GM23338 (cell line): ENCODE data around the gene ZBED3. TPM values are rescaled to one million over a fixed set of nuclear protein-coding genes. Genes with fewer than 3 reads are reported as not detected.

ENCODE experiments used
- ATAC-seq: fragments of 200-7000 bp; cut with Tn5 transposase; 3 replicates; pipeline ENCODE4 v1.9.1; 2020
- DNase-seq: peaks from one replicate; pipeline ENCODE4 v3.0.0-alpha.2; 2015; ENCODE audit warnings: low spot score
- H2AFZ ChIP-seq: fragments of 200-600 bp; sonication (generic); 2 replicates; pipeline ENCODE4 v1.8.0; 2016; ENCODE audit warnings: antibody characterized with exemption, mild to moderate bottlenecking, moderate library complexity
- H3F3A ChIP-seq: fragments of 200-600 bp; sonication (generic); replicated peaks from 2 replicates; pipeline ENCODE4 v1.8.0; 2017; ENCODE audit warnings: antibody characterized with exemption, mixed run types, low read depth
- H3K27ac ChIP-seq: fragments of 200-600 bp; sonication (generic); 2 replicates; pipeline ENCODE4 v1.6.1; 2016; ENCODE audit warnings: low read depth
- H3K27me3 ChIP-seq: fragments of 200-600 bp; sonication (generic); 2 replicates; pipeline ENCODE4 v1.8.0; 2016; ENCODE audit warnings: mild to moderate bottlenecking, mixed run types, moderate library complexity; ENCODE audit not compliant: insufficient read depth
- H3K36me3 ChIP-seq: fragments of 200-600 bp; sonication (generic); 2 replicates; pipeline ENCODE4 v1.8.0; 2016; ENCODE audit warnings: mild to moderate bottlenecking; ENCODE audit not compliant: insufficient read depth
- H3K4me1 ChIP-seq: fragments of 200-600 bp; sonication (generic); 2 replicates; pipeline ENCODE4 v1.8.0; 2016; ENCODE audit warnings: mild to moderate bottlenecking, moderate library complexity; ENCODE audit not compliant: insufficient read depth
- H3K4me2 ChIP-seq: fragments of 200-600 bp; sonication (generic); 2 replicates; pipeline ENCODE4 v1.7.1; 2017; ENCODE audit warnings: mixed run types
- H3K4me3 ChIP-seq: fragments of 200-600 bp; sonication (generic); 2 replicates; pipeline ENCODE4 v1.6.1; 2016; ENCODE audit warnings: mixed run types
- H3K79me2 ChIP-seq: fragments of 200-600 bp; sonication (generic); replicated peaks from 2 replicates; pipeline ENCODE4 v1.8.0; 2017; ENCODE audit warnings: mild to moderate bottlenecking; ENCODE audit not compliant: insufficient read depth
- H3K9me2 ChIP-seq: fragments of 200-600 bp; sonication (generic); 2 replicates; pipeline ENCODE4 v1.8.0; 2017; ENCODE audit not compliant: insufficient read depth
- H4K20me1 ChIP-seq: fragments of 200-600 bp; sonication (generic); replicated peaks from 2 replicates; pipeline ENCODE4 v1.8.0; 2017; ENCODE audit warnings: mild to moderate bottlenecking; ENCODE audit not compliant: insufficient read depth
- H3K27ac Mint-ChIP-seq: 2 replicates; pipeline ENCODE4 v1.8.0; 2020; ENCODE audit warnings: inconsistent platforms, mild to moderate bottlenecking, moderate library complexity, mixed read lengths
- H3K27me3 Mint-ChIP-seq: 3 replicates; pipeline ENCODE4 v1.8.0; 2022; ENCODE audit warnings: low read depth, mild to moderate bottlenecking, moderate library complexity, mixed read lengths, inconsistent platforms; ENCODE audit not compliant: insufficient read depth, poor library complexity
- H3K36me3 Mint-ChIP-seq: 3 replicates; pipeline ENCODE4 v1.8.0; 2021; ENCODE audit warnings: low read depth, mild to moderate bottlenecking, inconsistent platforms, moderate library complexity, mixed read lengths
- H3K4me1 Mint-ChIP-seq: 3 replicates; pipeline ENCODE4 v1.8.0; 2020; ENCODE audit warnings: mild to moderate bottlenecking, inconsistent platforms, mixed read lengths
- H3K4me3 Mint-ChIP-seq: 3 replicates; pipeline ENCODE4 v1.8.0; 2021; ENCODE audit warnings: moderate library complexity, mild to moderate bottlenecking, inconsistent platforms, mixed read lengths
- H3K9me3 Mint-ChIP-seq: 3 replicates; pipeline ENCODE4 v1.8.0; 2020; ENCODE audit warnings: moderate library complexity, mild to moderate bottlenecking, inconsistent platforms, mixed read lengths
- CTCF ChIP-seq, 2 experiments: fragments of 200-600 bp in 1 of 2; sonication (generic) in 1 of 2; conservative IDR thresholded peaks; 2 replicates each; pipeline versions ENCODE4 v1.5.1 to v1.6.1; 2016 to 2017; ENCODE audit warnings: antibody characterized with exemption in 2 of 2, low read depth in 2 of 2, mild to moderate bottlenecking in 2 of 2, moderate library complexity in 1 of 2
- ETS1 ChIP-seq: IDR thresholded peaks from 2 replicates; pipeline ENCODE4 v1.6.1; 2016; ENCODE audit warnings: antibody characterized with exemption
- JUNB ChIP-seq: IDR thresholded peaks from one replicate; pipeline ENCODE4 v1.6.1; 2016; ENCODE audit warnings: antibody characterized with exemption; ENCODE audit not compliant: unreplicated experiment
- NANOG ChIP-seq: IDR thresholded peaks from 2 replicates; pipeline ENCODE4 v1.6.1; 2016; ENCODE audit warnings: antibody characterized with exemption, borderline replicate concordance
- POLR2AphosphoS5 ChIP-seq: IDR thresholded peaks from 2 replicates; pipeline ENCODE4 v1.6.1; 2016; ENCODE audit warnings: antibody characterized with exemption, low read depth
- REST ChIP-seq: IDR thresholded peaks from one replicate; pipeline ENCODE4 v1.6.1; 2018; ENCODE audit warnings: antibody characterized with exemption; ENCODE audit not compliant: unreplicated experiment
- ZNF114 ChIP-seq: fragments of 250-450 bp; sonication (Bioruptor Pico); IDR thresholded peaks from 2 replicates; pipeline ENCODE4 v1.5.0; 2020; ENCODE audit warnings: mild to moderate bottlenecking, moderate library complexity
- ZNF462 ChIP-seq: fragments of 250-450 bp; sonication (Bioruptor Pico); IDR thresholded peaks from 2 replicates; pipeline ENCODE4 v1.5.0; 2020; ENCODE audit warnings: mild to moderate bottlenecking, moderate library complexity
- polyA plus RNA-seq: library from polyadenylated mRNA; unstranded; fragments of >200 nt; fragmentation: Nextera tagmentation; extraction: Ambion mirVana; gene quantifications from 2 replicates; pipeline ENCODE4 v1.2.1, GENCODE V29; 2016
- total RNA-seq: library from RNA; depleted of rRNA; stranded (reverse); fragments of >200 nt; shearing (Covaris generic); gene quantifications from 2 replicates; pipeline ENCODE4 v1.2.3, GENCODE V29; 2014

ZBED3 gene
- total and polyA plus RNA-seq, 2 experiments from 2014 or later = 4.2 to 9.3 TPM

GRCh38 chr5:77066823-77067442 lies 20.2 kb downstream of the ZBED3 start:
- H3K27ac Mint-ChIP-seq = no peak overlapping the region

More at GRCh38 chr5:77066823-77067442, 20.2 kb downstream of the ZBED3 start:
- Mint-ChIP-seq H3K9me3 (no peaks in the 10 kb centered on the region), H3K27me3 (peaks cover 3% of the 10 kb centered on the region), H3K4me1 (peaks cover 6% of the 10 kb centered on the region; the same call in 1 of the 3 replicates), H3K4me3 (no peak overlapping the region), H3K36me3 (peaks cover 11% of the 10 kb centered on the region; the same call in 2 of the 3 replicates)
- no peaks in the 10 kb centered on the region for H3K79me2 ChIP-seq
- peaks cover 6% of the 10 kb centered on the region; the same call in 1 of the 2 replicates for H3K4me1 ChIP-seq
- no peak overlapping the region for H2AFZ ChIP-seq
- H4K20me1 ChIP-seq = no peaks in the 10 kb centered on the region; the same call in 1 of the 2 replicates
- H3K27ac ChIP-seq = no peak overlapping the region
- no peaks in the 10 kb centered on the region for H3F3A ChIP-seq
- no peak overlapping the region for H3K4me3 ChIP-seq
- no peaks in the 10 kb centered on the region for H3K27me3 ChIP-seq
- no peak for ATAC-seq
- H3K9me2 ChIP-seq = no peaks in the 10 kb centered on the region
- no peak overlapping the region for H3K4me2 ChIP-seq
- TF ChIP-seq POLR2AphosphoS5 (no peak), ETS1 (no peak), CTCF (conservative IDR thresholded peaks at IDR 0.05; ENCODE audit: low read depth in 2 of 2) (no peak), REST (no peak), ZNF462 (CRISPR knock-in tag) (no peak), JUNB (no peak), ZNF114 (CRISPR knock-in tag) (no peak), NANOG (no peak)
- no peak for DNase-seq
- H3K36me3 ChIP-seq = no peaks in the 10 kb centered on the region
